Suprapubic skin (tissue), 4 donors: ENCODE data around the gene HCRTR2.

Source experiments
- POLR2A ChIP-seq, 2 donors: fragments of 450-650 bp; IDR thresholded peaks; one replicate each; pipeline ENCODE4 v1.6.1; 2017; ENCODE audit warnings: antibody characterized with exemption in 2 of 2, mild to moderate bottlenecking in 2 of 2, moderate library complexity in 2 of 2
- POLR2AphosphoS5 ChIP-seq, 3 donors: sonication (generic); formaldehyde crosslinking; IDR thresholded peaks; one replicate each; pipeline ENCODE4 v1.6.1; 2017; ENCODE audit warnings: antibody characterized with exemption in 3 of 3
- TF ChIP-seq, protein P1 (sequence below), 2 donors: fragments of 200-600 bp in 1 of 2; fragments of 450-650 bp in 1 of 2; sonication (generic) in 1 of 2; IDR thresholded peaks; one replicate each; pipeline ENCODE4 v1.5.1; 2016 to 2019; ENCODE audit warnings: antibody characterized with exemption in 2 of 2, mild to moderate bottlenecking in 1 of 2, moderate library complexity in 1 of 2

DNA sequence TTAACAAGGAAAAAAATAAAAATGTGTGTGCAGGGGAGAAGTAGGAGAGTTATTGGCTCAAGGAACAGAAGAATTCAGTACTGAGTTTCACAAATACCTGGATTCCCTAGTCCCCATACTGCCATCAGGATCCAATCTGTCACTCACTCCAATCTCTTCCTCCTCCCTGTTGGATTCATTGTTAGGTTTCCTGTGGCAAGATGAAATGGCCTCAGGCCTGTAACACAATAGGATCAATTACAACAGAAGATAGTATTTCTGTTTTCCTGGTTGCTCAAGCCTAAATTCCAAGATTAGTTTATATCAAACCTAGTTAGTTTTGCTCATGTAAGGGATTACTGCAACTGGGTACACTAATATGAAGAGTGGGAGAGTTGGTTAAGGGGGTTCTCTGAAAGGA, 24.4 kb downstream of the HCRTR2 start:
- no peak for TF ChIP-seq POLR2AphosphoS5 (IDR thresholded peaks at IDR 0.05)
- TF ChIP-seq, protein P1, sequence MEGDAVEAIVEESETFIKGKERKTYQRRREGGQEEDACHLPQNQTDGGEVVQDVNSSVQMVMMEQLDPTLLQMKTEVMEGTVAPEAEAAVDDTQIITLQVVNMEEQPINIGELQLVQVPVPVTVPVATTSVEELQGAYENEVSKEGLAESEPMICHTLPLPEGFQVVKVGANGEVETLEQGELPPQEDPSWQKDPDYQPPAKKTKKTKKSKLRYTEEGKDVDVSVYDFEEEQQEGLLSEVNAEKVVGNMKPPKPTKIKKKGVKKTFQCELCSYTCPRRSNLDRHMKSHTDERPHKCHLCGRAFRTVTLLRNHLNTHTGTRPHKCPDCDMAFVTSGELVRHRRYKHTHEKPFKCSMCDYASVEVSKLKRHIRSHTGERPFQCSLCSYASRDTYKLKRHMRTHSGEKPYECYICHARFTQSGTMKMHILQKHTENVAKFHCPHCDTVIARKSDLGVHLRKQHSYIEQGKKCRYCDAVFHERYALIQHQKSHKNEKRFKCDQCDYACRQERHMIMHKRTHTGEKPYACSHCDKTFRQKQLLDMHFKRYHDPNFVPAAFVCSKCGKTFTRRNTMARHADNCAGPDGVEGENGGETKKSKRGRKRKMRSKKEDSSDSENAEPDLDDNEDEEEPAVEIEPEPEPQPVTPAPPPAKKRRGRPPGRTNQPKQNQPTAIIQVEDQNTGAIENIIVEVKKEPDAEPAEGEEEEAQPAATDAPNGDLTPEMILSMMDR (IDR thresholded peaks at IDR 0.05): no peak
- TF ChIP-seq POLR2A (IDR thresholded peaks at IDR 0.05): no peak
